ENCODE data around the gene CRYL1. TPM values are rescaled to one million over a fixed set of nuclear protein-coding genes. Genes with fewer than 3 reads are reported as not detected.

Gene CRYL1
- total and polyA plus RNA-seq, 12 donors, result 10.6 to 68.0 (median 48.1) TPM

GRCh38 chr13:20546556-20546955 lies 20.9 kb upstream of the CRYL1 start:
- intact Hi-C loops (cut with DNase I), result no loop called here
- Histone ChIP-seq H3K27me3 (no peaks in the 10 kb centered on the region), H3K9me3 (replicated peaks in 1 of 3) (no peaks in the 10 kb centered on the region), H3K4me1 (replicated peaks in 1 of 2) (no peaks in the 10 kb centered on the region), H3K36me3 (replicated peaks in 1 of 2) (no peaks in the 10 kb centered on the region), H3K27ac (no peak overlapping the region), H3K4me3 (no peak overlapping the region)
- WGBS, 4 donors, result 68 to 72% (median 71%) methylated on average over 1 of the region's 1 CpG
- DNase-seq, result no peak
- no peak for TF ChIP-seq CTCF (IDR thresholded peaks at IDR 0.05)
- no peak for TF ChIP-seq POLR2A (IDR thresholded peaks at IDR 0.05)

GRCh38 chr13:20544201-20544923 lies 18.7 kb upstream of the CRYL1 start:
- H3K4me1 ChIP-seq (replicated peaks in 1 of 2), result no peaks in the 10 kb centered on the region
- no peak overlapping the region for H3K4me3 ChIP-seq
- 64 to 80% (median 77%) methylated on average over 7 of the region's 7 CpGs for WGBS, 4 donors
- H3K27ac ChIP-seq, result no peak overlapping the region
- TF ChIP-seq CTCF (IDR thresholded peaks at IDR 0.05) (no peak), POLR2A (IDR thresholded peaks at IDR 0.05) (no peak)
- DNase-seq, result no peak
- no peaks in the 10 kb centered on the region for H3K9me3 ChIP-seq (replicated peaks in 1 of 3)
- H3K36me3 ChIP-seq (replicated peaks in 1 of 2), result no peaks in the 10 kb centered on the region
- H3K27me3 ChIP-seq, result no peaks in the 10 kb centered on the region
- intact Hi-C loops (cut with DNase I), result no loop called here

- Histone ChIP-seq H3K36me3 (replicated peaks in 1 of 2) (no peaks in the 10 kb centered on the region), H3K27me3 (no peaks in the 10 kb centered on the region), H3K4me3 (no peak overlapping the region), H3K27ac (no peak overlapping the region), H3K4me1 (replicated peaks in 1 of 2) (no peaks in the 10 kb centered on the region), H3K9me3 (replicated peaks in 1 of 3) (peaks cover 0 to 9% (median 0%) of the 10 kb centered on the region in 3 donors)
- TF ChIP-seq CTCF (IDR thresholded peaks at IDR 0.05) (no peak), POLR2A (IDR thresholded peaks at IDR 0.05) (no peak)
- intact Hi-C loops (cut with DNase I), result no loop called here
- DNase-seq, result no peak
Measured at GRCh38 chr13:20536992-20537391, 11.3 kb upstream of the CRYL1 start.

- WGBS, 4 donors, result 67 to 86% (median 81%) methylated on average over 4 to 10 of the region's 10 CpGs
- H3K27ac ChIP-seq, result no peak overlapping the region
- H3K27me3 ChIP-seq, result no peaks in the 10 kb centered on the region
- H3K4me1 ChIP-seq (replicated peaks in 1 of 2), result no peaks in the 10 kb centered on the region
- H3K9me3 ChIP-seq (replicated peaks in 1 of 3), result peaks cover 0 to 9% (median 0%) of the 10 kb centered on the region in 3 donors
- H3K36me3 ChIP-seq (replicated peaks in 1 of 2), result no peaks in the 10 kb centered on the region
- no peak for DNase-seq
- intact Hi-C loops (cut with DNase I), result no loop called here
- no peak for TF ChIP-seq POLR2A (IDR thresholded peaks at IDR 0.05)
- no peak for TF ChIP-seq CTCF (IDR thresholded peaks at IDR 0.05)
- H3K4me3 ChIP-seq, result no peak overlapping the region
Measured at GRCh38 chr13:20534038-20534608, 8.5 kb upstream of the CRYL1 start.

Measured in adrenal gland (tissue), 12 donors.